Right atrium auricular region (tissue), 2 donors: Measurements from ENCODE around the gene ASTE1. TPM values are rescaled to one million over a fixed set of nuclear protein-coding genes. Genes with fewer than 3 reads are reported as not detected.

ENCODE experiments used
- DNase-seq: peaks from one replicate; pipeline ENCODE4 v3.0.0-alpha.2; 2019; ENCODE audit warnings: low spot score
- H3K27ac ChIP-seq, 2 donors: fragments of 200-600 bp; sonication (generic); 1 replicate in 1 of 2; 2 replicates in 1 of 2; pipeline ENCODE4 v1.5.1; 2016 to 2019
- H3K27me3 ChIP-seq, 2 donors: fragments of 200-600 bp; sonication (generic); one replicate each; pipeline versions ENCODE4 v1.5.1 to v1.6.0; 2017 to 2019
- H3K36me3 ChIP-seq: fragments of 200-600 bp; sonication (generic); one replicate; pipeline ENCODE4 v1.5.1; 2016
- H3K4me1 ChIP-seq, 2 donors: fragments of 200-600 bp; sonication (generic); one replicate each; pipeline versions ENCODE4 v1.5.1 to v1.6.0; 2017 to 2019
- H3K4me3 ChIP-seq, 2 donors: fragments of 200-600 bp; sonication (generic); 1 replicate in 1 of 2; 2 replicates in 1 of 2; pipeline ENCODE4 v1.5.1; 2017 to 2019; ENCODE audit warnings: mild to moderate bottlenecking in 1 of 2, moderate library complexity in 1 of 2
- H3K9me3 ChIP-seq, 2 donors: fragments of 200-600 bp; sonication (generic); one replicate each; pipeline ENCODE4 v1.5.1; 2019
- total RNA-seq, 2 donors: library from RNA; depleted of rRNA; stranded (reverse); fragments of >200 nt; gene quantifications; one replicate each; pipeline ENCODE4 v1.1.0, GENCODE V29; 2016
- TF ChIP-seq, protein P1 (sequence below), 2 donors: fragments of 200-600 bp; sonication (generic); IDR thresholded peaks; one replicate each; pipeline ENCODE4 v1.5.1; 2019; ENCODE audit warnings: antibody characterized with exemption in 2 of 2

The ASTE1 gene
- total RNA-seq, 2 donors from 2014 or later: 1.2 to 2.6 TPM

GRCh38 chr3:131036986-131037385, 10.4 kb upstream of the ASTE1 start:
- H3K9me3 ChIP-seq: no peaks in the 10 kb centered on the region
- no peak for DNase-seq
- H3K27ac ChIP-seq: no peak overlapping the region
- H3K27me3 ChIP-seq: no peaks in the 10 kb centered on the region
- no peaks in the 10 kb centered on the region for H3K4me1 ChIP-seq
- H3K36me3 ChIP-seq: no peaks in the 10 kb centered on the region
- no peak overlapping the region for H3K4me3 ChIP-seq
- TF ChIP-seq, protein P1, sequence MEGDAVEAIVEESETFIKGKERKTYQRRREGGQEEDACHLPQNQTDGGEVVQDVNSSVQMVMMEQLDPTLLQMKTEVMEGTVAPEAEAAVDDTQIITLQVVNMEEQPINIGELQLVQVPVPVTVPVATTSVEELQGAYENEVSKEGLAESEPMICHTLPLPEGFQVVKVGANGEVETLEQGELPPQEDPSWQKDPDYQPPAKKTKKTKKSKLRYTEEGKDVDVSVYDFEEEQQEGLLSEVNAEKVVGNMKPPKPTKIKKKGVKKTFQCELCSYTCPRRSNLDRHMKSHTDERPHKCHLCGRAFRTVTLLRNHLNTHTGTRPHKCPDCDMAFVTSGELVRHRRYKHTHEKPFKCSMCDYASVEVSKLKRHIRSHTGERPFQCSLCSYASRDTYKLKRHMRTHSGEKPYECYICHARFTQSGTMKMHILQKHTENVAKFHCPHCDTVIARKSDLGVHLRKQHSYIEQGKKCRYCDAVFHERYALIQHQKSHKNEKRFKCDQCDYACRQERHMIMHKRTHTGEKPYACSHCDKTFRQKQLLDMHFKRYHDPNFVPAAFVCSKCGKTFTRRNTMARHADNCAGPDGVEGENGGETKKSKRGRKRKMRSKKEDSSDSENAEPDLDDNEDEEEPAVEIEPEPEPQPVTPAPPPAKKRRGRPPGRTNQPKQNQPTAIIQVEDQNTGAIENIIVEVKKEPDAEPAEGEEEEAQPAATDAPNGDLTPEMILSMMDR (IDR thresholded peaks at IDR 0.05): no peak

- TF ChIP-seq, protein P1 (IDR thresholded peaks at IDR 0.05): no peak
- no peak for DNase-seq
- H3K4me1 ChIP-seq: no peaks in the 10 kb centered on the region
- no peaks in the 10 kb centered on the region for H3K36me3 ChIP-seq
- no peak overlapping the region for H3K27ac ChIP-seq
- H3K4me3 ChIP-seq: no peak overlapping the region
- no peaks in the 10 kb centered on the region for H3K9me3 ChIP-seq
- H3K27me3 ChIP-seq: no peaks in the 10 kb centered on the region
Observed at GRCh38 chr3:131036200-131036816, 9.7 kb upstream of the ASTE1 start.

DNA sequence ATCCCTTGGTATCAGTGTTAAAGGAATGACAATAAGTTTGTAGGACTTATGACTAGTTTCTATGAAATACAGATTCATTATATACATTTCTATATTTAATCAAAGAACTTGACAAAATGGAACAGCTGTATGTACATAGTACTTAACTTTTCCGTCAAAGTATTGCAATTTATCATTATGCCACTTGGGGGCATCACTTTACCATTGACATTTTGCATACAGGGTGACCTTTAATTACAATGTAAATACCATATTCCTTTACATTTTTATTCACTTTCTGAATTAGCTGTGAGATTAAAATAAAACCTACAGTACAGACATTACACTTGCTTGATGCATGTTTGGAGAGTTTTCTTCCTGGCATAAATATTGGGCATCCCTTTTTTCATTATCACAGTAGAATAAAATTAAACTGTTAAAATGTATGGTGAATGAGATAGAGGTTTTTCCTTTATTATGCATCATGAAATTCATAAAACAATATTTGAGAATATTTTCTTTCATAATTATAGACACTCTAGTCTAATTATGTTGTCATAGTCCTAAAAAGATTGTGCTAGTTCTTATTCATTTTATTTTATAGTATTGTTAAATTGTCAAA, 7.0 kb upstream of the ASTE1 start:
- no peak overlapping the region for H3K4me3 ChIP-seq
- TF ChIP-seq, protein P1 (IDR thresholded peaks at IDR 0.05): peak; percentile 29 to 66
- DNase-seq: no peak
- H3K27me3 ChIP-seq: no peaks in the 10 kb centered on the region
- no peak overlapping the region for H3K27ac ChIP-seq
- no peaks in the 10 kb centered on the region for H3K36me3 ChIP-seq
- no peaks in the 10 kb centered on the region for H3K9me3 ChIP-seq
- no peaks in the 10 kb centered on the region for H3K4me1 ChIP-seq

DNA sequence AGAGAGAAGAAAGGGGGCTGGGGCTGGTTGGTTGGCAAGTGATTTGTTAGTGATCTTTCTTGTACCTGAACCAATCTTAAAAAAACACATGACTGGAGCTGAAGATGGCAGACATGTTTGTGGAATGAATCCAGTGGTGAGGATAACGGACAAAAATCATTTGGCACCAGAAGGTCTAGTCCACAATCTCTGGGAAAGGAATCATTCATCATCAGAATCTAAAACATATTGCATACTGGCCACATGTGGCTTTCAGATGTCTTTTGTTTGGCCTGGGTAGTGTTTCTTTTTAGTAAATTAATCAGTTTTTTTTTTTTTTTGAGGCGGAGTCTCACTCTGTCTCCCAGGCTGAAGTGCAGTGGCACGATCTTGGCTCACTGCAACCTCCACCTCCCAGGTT, 5.0 kb upstream of the ASTE1 start:
- Histone ChIP-seq H3K4me3 (no peak overlapping the region), H3K4me1 (peaks cover 0 to 8% of the 10 kb centered on the region in 2 donors), H3K9me3 (no peaks in the 10 kb centered on the region), H3K27me3 (no peaks in the 10 kb centered on the region), H3K27ac (no peak overlapping the region), H3K36me3 (no peaks in the 10 kb centered on the region)
- no peak for DNase-seq
- TF ChIP-seq, protein P1 (IDR thresholded peaks at IDR 0.05): no peak

GRCh38 chr3:131028844-131029243, 2.2 kb upstream of the ASTE1 start:
- no peaks in the 10 kb centered on the region for H3K27me3 ChIP-seq
- H3K9me3 ChIP-seq: no peaks in the 10 kb centered on the region
- TF ChIP-seq, protein P1 (IDR thresholded peaks at IDR 0.05): no peak
- H3K4me3 ChIP-seq: no peak overlapping the region
- H3K4me1 ChIP-seq: peaks cover 0 to 24% of the 10 kb centered on the region in 2 donors
- H3K27ac ChIP-seq: no peak overlapping the region
- H3K36me3 ChIP-seq: no peaks in the 10 kb centered on the region
- no peak for DNase-seq
